Fibroblast of pulmonary artery (primary cell): Measurements from ENCODE around the gene RASAL3.

Source experiments
- DNase-seq: peaks from one replicate; pipeline ENCODE4 v3.0.0-alpha.2; 2010; ENCODE audit warnings: low read depth
- H3K4me3 ChIP-seq: replicated peaks from 2 replicates; pipeline ENCODE4 v1.5.1; 2011; ENCODE audit warnings: low read depth, mild to moderate bottlenecking, control low read depth, low read length, moderate library complexity
- TF ChIP-seq, protein P1 (sequence below): IDR thresholded peaks from 2 replicates; pipeline ENCODE4 v1.5.1; 2011; ENCODE audit warnings: mild to moderate bottlenecking, control low read depth, low read length, inconsistent platforms; ENCODE audit errors: missing control alignments

RASAL3 gene

DNA sequence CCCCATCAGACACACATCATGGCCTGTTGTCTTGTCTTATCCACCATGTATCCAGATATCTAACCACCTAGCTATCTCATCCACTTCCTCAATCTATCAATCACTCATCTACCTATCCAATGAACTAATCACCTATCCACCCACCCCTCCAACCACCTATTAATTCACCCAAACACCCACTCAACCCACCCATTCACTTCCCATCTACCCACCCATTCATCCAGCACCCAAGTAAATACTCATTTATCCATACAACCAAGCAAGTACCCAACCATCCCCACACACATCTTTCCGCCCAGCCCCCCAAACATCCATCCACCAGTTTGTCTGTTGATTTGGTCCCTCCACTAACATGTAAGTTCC is 13.8 kb downstream of the RASAL3 start:
- TF ChIP-seq, protein P1, sequence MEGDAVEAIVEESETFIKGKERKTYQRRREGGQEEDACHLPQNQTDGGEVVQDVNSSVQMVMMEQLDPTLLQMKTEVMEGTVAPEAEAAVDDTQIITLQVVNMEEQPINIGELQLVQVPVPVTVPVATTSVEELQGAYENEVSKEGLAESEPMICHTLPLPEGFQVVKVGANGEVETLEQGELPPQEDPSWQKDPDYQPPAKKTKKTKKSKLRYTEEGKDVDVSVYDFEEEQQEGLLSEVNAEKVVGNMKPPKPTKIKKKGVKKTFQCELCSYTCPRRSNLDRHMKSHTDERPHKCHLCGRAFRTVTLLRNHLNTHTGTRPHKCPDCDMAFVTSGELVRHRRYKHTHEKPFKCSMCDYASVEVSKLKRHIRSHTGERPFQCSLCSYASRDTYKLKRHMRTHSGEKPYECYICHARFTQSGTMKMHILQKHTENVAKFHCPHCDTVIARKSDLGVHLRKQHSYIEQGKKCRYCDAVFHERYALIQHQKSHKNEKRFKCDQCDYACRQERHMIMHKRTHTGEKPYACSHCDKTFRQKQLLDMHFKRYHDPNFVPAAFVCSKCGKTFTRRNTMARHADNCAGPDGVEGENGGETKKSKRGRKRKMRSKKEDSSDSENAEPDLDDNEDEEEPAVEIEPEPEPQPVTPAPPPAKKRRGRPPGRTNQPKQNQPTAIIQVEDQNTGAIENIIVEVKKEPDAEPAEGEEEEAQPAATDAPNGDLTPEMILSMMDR, result no peak
- no peak overlapping the region for H3K4me3 ChIP-seq
- no peak for DNase-seq

DNA sequence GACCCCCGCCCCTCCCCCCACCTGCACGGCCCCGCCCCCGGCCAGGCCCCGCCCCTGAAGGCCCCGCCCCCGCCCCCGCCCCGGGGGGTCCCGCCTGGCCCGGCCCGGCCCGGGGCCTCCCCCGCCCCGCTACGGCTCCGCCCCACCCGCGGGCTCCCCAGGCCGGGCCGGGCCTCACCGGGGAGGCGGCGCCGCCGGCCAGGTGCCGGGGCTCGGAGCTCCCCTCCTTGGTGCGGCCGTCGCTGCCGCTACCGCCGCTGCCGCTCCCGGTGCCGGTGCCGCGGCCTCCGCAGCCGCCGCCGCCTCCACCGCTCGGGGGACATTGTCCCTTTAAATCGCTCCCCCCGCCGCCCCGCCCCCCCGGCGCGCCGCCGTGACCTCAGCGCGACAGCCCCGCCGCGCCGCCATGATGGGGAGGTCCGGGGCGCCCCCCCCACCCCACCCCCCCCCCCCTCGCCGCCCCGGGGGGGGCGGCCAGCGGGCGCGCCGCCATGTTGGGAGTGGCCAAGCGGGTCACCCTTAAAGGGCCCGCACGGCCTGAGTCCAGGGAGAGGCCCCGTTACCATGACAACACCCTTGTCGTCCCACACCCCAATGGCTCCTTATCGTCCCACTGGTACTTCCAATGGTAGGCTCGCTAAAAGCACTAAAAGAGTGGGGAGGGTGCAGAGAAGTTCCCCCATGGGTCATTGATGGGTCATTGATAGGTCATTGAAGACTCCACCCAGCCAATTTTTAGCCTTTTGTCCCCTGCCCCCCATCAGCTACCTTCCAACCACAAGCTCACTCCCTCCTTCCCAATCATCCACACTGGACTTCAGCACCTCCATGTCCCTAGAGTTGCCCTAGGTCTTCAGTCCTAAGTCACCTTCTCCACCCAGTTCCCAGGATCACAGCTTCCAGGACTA is 14.5 kb downstream of the RASAL3 start, which contains the start of gene WIZ:
TSS of gene WIZ (minus strand) at position 337 of the 908 bp plus-strand sequence. CDS start 1,649 bp downstream, outside the sequence.
- DNase-seq, result peak; percentile 68
- TF ChIP-seq, protein P1, result no peak
- H3K4me3 ChIP-seq, result peak within 1 kb of the TSS; percentile 68

DNA sequence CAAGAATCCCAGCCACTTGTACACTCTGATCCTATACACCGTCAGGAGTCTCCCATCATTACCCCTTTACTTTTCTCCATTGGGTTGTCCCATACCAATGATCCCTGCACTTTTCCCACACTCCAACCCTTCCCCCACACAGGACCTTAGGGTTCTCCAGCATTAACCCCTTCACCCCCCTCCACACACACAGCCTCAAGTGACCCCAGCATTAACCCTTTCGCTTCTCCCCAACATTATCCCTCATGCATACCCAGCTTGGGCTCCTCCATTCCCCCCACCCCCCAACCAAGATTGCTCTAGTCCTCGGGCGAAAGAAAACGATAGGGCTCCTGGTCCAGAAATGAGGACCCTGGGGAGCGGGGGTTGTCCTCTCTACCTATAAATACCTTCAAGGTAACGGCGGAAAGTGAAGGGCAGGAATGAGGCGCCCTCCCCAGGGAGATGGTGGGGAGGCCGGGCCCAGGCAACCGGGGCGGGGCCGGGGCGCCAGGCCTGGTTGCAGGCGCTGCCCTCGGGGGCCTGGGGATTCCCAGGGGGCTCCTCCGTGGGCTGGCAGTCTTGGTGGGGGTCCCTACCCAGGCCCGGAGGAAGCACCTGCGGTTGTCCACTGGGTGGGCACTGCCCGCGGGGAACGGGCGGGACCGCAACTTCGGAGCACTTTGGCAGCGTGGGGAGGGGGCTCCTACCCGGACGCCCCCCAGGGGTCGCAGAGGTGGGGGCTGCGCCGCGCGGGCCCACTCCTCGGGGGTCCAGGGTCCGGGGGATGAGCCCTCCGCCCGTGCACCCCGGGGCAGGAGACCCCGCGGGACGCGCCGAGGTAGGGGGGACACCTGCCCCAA is 15.3 kb downstream of the RASAL3 start:
- DNase-seq, result peak; percentile 40

DNA sequence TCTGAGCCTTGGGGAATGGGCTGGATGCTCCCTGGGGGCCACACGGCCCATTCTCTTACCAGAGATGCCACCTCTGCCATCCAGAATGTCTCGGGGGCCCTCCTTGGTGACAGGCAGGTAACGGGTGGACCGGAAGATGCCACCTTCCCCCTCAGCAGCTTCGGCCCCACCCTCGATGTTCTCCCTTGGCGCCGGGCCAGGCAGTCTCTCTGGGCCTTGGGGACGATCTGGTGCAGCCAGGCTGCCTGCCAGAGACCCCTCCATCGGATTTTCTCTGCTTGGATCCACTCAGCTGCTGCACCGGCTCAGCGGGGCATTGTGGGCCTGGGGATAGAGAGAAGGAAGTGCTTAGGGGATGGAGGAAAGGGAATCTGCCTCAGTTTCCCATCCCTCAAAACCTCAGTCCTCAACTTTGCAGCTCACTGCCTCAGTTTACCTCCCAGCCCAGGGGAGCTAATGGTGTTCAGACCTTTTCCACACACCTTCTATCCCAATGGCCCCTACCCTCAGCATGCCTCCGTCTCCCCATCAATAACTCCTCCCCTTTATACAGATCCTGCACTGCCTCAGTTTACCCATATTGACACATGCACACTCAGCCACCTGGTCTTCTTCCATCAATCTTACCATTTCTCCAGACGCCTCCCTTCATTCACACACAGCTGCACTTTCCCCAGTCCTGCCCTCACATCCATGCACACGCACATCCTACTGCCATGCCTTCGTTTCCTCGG is 16.1 kb downstream of the RASAL3 start:
- no peak for DNase-seq
- TF ChIP-seq, protein P1, result no peak
- peak overlapping the region; percentile 68 for H3K4me3 ChIP-seq

More for the DNA sequence above, 15.3 kb downstream of the RASAL3 start:
- peak overlapping the region; percentile 68 for H3K4me3 ChIP-seq
- TF ChIP-seq, protein P1, result no peak

DNA sequence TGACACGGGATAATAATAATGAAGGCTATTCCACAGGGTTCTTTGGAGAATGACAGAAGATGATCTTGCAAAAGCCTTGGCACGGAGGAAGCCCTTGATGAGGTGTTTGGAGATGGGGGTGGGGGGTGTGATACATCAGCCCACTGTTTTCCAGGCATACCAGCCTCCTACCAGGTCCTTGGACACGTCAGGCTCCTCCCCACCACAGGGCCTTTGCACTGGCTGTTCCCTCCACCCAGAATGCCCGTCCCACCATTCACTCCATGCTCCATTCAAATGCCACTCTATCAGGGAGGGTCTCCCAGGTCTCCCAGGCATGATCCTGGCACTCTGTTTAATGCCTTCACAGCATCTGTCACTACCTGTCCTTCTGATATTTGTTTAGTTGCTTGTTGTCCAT is 17.3 kb downstream of the RASAL3 start:
- no peak overlapping the region for H3K4me3 ChIP-seq
- TF ChIP-seq, protein P1, result no peak
- DNase-seq, result no peak

DNA sequence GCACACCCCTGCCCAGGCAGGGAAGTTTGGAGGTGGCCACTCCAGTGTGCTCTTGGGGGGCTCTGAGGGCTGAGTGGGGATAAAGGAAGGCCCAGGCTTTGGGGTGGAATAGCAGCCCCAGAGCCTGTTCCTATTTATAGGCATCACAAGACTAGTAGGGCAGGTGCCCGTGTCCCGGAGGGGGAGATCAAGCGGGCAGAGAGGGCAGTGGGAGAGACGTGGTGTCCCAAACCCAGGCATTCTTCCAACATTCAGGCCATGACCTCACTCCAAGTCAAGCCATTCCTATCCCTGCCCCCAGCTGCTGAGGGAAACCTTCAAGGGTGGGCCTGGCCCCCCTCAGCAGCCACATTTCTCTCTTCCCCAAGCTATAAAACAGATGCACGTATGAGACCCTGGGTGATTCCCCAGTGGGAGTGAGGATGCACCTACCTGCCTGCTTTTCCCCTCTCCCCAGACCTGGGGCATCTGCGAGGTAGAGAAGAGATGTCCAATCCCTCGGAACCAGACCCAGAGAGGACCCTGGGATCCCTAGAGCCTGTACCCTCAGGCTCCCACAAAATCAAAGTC is 18.5 kb downstream of the RASAL3 start:
- no peak overlapping the region for H3K4me3 ChIP-seq
- TF ChIP-seq, protein P1, result no peak
- DNase-seq, result no peak
